Measurements from ENCODE around the gene CD48. TPM values are rescaled to one million over a fixed set of nuclear protein-coding genes. Genes with fewer than 3 reads are reported as not detected.
"Not testable (repeated sequence)": the region's sequence is repeated elsewhere in the genome, so short reads cannot be mapped to it uniquely, and the experiment has no call there.

Gene CD48
- total and polyA plus RNA-seq, 2 of the 4 experiments (the other 2 are of a cell fraction) = not detected

- H3K79me1 ChIP-seq (ENCODE audit: low read depth in 1 of 2, low read length in 2 of 2); H2AFZ ChIP-seq (replicated peaks; ENCODE audit: low read length, poor library complexity); H4K5ac ChIP-seq (ENCODE audit: low read depth, low read length); H2BK5ac ChIP-seq (ENCODE audit: low read depth, low read length, poor library complexity, severe bottlenecking); POLR2A ChIA-PET (ENCODE audit: unreplicated experiment); H3K18ac ChIP-seq (ENCODE audit: low read depth, low read length); CTCF ChIA-PET; H4K91ac ChIP-seq (ENCODE audit: insufficient read depth, low read depth, low read length); DNase-seq; intact Hi-C loops (cut with micrococcal nuclease); H3K4ac ChIP-seq (ENCODE audit: low read depth, low read length); dilution Hi-C loops (cut with HindIII; ENCODE audit: low sequenced_read_pairs, unreplicated experiment); H3K4me2 ChIP-seq (ENCODE audit: low read depth, low read length); H2BK15ac ChIP-seq (ENCODE audit: low read depth, low read length); in situ Hi-C loops (cut with MboI; ENCODE audit: low sequenced_read_pairs); H3K4me1 ChIP-seq (ENCODE audit: control insufficient read depth, insufficient read depth, low read length); H3K4me3 ChIP-seq (ENCODE audit: insufficient read depth, low read depth, low read length); H3K9me1 ChIP-seq (ENCODE audit: insufficient read depth, low read length); H3K23ac ChIP-seq (ENCODE audit: low read depth, low read length); H3K27me3 ChIP-seq (ENCODE audit: control insufficient read depth, insufficient read depth, low read length); H2AK5ac ChIP-seq (ENCODE audit: low read depth, low read length); H2AK9ac ChIP-seq (replicated peaks; ENCODE audit: low read depth, low read length, poor library complexity); H3K9ac ChIP-seq (ENCODE audit: low read depth, low read length); H2BK120ac ChIP-seq (ENCODE audit: low read depth, low read length); H3K9me3 ChIP-seq (ENCODE audit: control insufficient read depth, insufficient read depth, low read length); H3K56ac ChIP-seq (ENCODE audit: extremely low read depth, insufficient read depth, low read length); BruUV-seq (replicated peaks); H3K14ac ChIP-seq (replicated peaks; ENCODE audit: low read depth, low read length); H4K8ac ChIP-seq (ENCODE audit: low read depth in 2 of 2, low read length in 2 of 2); ATAC-seq (ENCODE audit: low read depth); H4K20me1 ChIP-seq (ENCODE audit: insufficient read depth, low read length); H3K36me3 ChIP-seq (ENCODE audit: control insufficient read depth, insufficient read depth, low read length); H3K27ac ChIP-seq (ENCODE audit: insufficient read depth, low read length); H2BK20ac ChIP-seq (ENCODE audit: low read depth, low read length): not testable (repeated sequence)
- WGBS, 2 experiments (ENCODE audit: extremely low coverage in 2 of 2, insufficient read length in 1 of 2) = 17% methylated on average over 1 of the region's 5 CpGs; no CpG with 5 or more reads in 1 of the 2 experiments
Measured at GRCh38 chr1:160714034-160714648, 2.5 kb upstream of the CD48 start.
